Activated CD4-positive, alpha-beta T cell treated with anti-CD3 and anti-CD28 coated beads for 4 hours (primary cell): Measurements from ENCODE around the gene GATAD2A.

Source experiments
- DNase-seq, 2 donors: peaks; one replicate each; pipeline ENCODE4 v3.0.0-alpha.2; 2020

The GATAD2A gene

DNA sequence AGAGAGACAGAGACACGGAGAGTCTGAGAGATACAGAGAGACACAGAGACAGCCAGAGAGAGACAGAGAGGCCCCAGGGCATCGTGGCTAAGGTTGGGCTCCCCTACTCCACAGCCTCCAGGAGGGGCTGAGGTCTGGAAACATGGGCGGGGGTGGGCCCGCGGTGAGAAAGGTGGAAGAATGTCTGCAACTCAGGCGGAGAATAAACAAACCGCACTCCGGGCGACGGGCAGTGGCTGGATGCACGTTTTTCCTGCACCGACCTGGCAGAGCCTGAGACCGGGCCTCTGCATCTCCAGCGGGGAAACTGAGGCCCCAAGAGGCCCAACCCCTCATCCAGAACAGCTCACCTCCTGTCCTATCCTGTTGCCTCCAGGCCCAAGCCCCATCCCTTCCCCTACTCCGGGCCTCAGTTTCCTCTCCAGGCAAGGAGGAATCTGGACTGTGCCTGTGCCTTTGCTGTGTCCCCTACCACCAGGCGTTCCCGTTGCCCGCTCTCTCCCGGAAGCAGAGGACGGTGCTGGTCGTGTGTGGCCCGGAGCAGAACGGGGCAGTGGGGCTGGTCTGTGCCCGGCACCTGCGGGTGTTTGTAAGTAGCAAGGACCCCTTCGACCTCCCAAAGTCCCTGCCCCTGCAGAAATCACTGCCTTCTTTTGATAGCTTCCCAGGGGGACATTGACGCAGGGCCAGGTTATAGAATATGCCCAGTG is 129.2 kb downstream of the GATAD2A start:
- no peak for DNase-seq

DNA sequence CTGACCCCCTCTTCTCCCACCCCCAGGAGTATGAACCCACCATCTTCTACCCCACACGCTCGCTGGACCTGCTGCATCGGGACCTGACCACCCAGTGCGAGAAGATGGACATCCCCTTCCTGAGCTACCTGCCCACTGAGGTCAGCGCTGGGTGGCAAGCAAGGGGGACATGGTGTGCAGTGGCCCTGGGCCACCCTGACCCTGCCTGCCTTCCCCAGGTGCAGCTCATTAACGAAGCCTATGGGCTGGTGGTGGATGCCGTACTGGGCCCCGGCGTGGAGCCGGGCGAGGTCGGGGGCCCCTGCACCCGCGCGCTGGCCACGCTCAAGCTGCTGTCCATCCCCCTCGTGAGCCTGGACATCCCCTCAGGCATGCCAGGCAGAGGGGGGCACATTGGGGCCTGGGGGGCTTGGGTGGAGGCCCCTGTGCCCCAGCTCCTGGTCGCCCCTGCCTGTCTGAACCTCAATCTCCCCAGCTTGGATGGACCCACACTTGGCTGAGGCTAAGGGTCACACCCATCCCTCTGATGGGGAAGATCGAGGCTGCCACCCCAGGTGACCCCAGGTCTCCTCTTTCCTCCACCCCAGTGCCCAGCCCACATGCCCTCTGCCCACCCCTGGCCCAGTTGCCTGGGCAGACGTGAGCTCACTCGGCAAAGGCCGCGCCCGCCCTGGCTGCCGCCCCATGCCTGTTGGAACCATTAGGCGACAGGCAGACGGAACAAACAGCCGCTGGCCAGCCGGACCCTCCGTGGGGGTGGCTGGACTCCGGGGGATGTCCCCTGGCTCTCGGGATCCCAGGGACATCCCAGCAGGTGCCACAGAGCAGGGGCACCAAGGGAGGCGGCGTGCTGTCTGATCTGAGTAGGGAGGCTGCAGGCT is 130.1 kb downstream of the GATAD2A start:
- no peak for DNase-seq

GRCh38 chr19:19537075-19538048 is 131.9 kb downstream of the GATAD2A start:
- DNase-seq: peak in 1 of 2 donors; percentile 38

DNA sequence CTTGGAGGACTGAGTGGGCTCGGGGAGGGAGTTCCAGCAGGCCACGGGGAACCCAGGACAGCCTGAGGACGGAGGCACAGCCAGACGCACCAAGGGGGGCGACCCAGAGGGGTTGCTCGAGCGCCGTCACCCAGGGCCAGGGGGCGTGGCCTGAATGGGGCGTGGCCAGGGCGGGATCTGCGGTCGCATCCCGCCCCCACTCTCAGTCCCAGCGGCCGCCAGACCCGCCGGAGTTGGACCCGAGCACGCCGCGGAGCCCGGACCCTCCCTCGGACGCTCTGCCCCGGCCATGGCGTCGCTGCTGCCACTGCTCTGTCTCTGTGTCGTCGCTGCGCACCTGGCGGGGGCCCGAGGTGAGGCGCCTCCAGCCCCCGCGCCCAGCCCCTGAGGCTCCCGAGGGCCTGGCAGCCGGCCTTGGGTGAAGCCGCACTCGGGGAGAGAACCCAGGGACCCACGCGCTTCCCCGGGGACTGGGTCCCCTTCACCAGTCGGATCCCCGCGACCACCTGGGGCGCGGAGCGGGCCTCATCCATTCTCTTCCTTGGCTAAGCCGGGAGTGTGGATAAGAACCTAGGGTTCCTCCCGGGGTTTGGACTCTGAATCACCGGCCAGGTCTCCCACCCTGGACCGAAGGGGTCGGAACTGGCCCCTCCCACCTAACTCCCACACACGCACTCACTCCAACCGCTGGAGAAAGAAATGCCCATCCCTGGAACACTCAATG is 132.7 kb downstream of the GATAD2A start, which contains the start of gene CILP2:
TSS of gene CILP2 (plus strand) at position 205 of the 724 bp plus-strand sequence. CDS start at position 290, 85 bp downstream.
- peak; percentile 37 to 48 for DNase-seq

- DNase-seq: no peak
These were observed 133.3 kb downstream of the GATAD2A start for GRCh38 chr19:19538785-19539166.

DNA sequence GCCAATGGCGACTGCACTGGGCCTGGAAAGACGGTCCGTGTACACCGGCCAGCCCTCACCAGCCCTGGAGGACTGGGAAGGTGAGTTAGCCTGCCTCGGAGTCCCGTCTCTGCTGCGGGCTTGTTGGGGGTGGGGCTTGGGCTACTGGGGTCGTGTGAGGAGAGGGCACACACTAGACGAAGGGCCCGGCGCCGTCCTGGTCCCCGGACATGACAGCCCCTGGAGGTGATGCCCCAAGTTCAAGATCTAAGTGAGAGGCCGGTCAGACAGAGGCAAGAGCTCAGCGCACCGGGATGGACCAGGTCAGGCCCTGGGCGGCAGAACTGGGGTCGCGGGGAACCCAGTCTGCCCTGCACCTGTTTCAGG is 134.2 kb downstream of the GATAD2A start:
- no peak for DNase-seq

GRCh38 chr19:19540064-19540714 is 134.7 kb downstream of the GATAD2A start:
- DNase-seq: peak; percentile 72 to 73

- peak; percentile 74 to 77 for DNase-seq
These were observed 135.4 kb downstream of the GATAD2A start for GRCh38 chr19:19540715-19541515.

DNA sequence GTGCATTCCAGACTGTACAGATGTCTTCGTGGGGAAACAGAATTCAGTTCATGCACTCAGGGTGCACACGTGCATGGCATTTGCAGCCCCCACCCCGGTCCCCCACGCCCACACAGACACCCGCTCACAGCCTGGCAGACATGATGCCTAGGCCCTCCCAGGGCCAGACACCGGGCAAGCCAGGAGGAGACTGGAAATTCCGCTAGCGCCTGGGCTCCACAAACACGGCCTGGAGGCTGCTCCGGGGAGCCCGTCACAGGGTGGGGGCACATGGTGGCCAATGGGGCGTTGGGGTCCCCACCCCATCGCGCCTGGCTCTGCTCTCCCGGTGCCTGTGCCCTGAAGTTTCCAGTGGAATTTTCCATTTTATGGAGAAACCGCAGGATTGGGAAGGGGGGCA is 136.1 kb downstream of the GATAD2A start:
- peak; percentile 29 to 31 for DNase-seq

- DNase-seq: no peak
These were observed 137.0 kb downstream of the GATAD2A start for GRCh38 chr19:19542507-19542906.

- no peak for DNase-seq
These were observed 137.6 kb downstream of the GATAD2A start for GRCh38 chr19:19543101-19543500.

DNA sequence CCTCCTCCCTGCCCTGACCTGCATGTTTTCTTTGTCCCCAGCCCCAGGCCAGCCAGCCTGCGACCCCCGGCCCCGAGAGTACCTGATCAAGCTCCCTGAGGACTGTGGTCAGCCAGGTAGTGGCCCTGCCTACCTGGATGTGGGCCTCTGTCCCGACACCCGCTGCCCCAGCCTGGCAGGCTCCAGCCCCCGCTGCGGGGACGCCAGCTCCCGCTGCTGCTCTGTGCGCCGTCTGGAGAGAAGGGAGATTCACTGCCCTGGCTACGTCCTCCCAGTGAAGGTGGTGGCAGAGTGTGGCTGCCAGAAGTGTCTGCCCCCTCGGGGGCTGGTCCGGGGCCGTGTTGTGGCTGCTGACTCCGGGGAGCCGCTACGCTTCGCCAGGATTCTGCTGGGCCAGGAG is 138.2 kb downstream of the GATAD2A start:
- no peak for DNase-seq

GRCh38 chr19:19544257-19544953 is 138.9 kb downstream of the GATAD2A start:
- DNase-seq: no peak

DNA sequence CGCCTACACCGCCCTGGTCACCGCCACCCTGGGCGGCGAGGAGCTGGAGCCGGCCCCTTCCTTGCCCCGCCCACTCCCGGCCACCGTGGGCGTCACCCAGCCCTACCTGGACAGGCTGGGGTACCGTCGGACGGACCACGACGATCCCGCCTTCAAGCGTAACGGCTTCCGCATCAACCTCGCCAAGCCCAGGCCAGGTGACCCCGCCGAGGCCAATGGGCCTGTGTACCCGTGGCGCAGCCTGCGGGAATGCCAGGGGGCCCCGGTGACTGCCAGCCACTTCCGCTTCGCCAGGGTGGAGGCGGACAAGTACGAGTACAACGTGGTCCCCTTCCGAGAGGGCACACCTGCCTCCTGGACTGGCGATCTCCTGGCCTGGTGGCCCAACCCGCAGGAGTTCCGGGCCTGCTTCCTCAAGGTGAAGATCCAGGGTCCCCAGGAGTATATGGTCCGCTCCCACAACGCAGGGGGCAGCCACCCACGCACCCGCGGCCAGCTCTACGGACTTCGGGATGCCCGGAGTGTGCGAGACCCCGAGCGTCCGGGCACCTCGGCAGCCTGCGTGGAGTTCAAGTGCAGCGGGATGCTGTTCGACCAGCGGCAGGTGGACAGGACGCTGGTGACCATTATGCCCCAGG is 139.6 kb downstream of the GATAD2A start:
- no peak for DNase-seq

GRCh38 chr19:19545707-19546106 is 140.2 kb downstream of the GATAD2A start:
- DNase-seq: no peak

DNA sequence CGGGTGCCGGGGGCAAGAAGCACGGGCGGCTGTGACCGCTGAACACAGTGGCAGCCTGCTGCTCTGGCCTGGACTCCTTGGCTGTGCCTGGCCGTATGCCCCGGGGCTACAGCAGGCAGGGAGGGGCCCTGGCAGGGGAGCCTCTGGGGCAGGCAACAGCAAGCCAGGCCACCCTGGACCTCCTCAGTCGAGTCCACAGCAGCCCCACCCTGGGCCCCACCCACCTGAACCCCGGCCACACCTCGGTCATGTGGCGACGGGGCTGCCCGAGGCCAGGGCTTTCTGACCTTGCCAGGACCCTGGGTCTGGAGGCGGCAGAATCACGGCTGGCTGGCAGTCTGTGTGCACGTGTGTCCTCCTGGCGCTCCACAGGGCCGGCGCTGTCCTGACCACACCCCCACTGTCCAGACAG is 141.3 kb downstream of the GATAD2A start:
- no peak for DNase-seq

DNA sequence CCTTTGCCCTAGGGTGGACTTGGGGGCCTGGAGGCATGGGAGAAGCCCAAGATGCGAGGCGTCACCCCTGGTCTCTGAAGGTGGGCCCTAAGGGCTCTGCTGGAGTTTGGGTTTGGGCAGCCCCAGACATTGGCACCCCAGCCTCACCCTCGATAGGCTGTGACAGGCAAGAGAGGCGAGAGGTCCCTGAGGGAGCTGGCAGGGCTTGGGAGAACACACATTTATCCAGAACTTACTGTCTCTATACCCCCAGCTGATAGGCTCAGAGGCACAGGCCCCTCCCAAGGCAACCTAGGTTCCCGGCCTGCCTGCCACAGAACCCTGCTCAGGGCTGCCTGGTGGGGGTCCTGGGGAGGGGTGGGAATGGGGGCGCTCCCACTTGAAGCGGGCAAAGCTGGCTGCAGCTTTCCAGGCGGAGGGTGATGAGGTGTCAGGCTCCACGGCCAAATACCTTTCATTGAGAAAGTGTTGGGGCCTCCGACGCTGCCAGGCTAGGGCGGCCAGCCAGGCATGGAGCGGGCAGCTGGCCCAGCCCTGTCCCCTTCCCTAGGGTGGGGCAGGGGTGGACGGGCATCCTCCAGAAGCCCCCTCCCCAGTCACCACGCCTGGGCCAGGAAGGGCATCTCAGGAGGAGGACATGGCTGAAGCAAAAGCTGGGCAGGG is 142.3 kb downstream of the GATAD2A start:
- no peak for DNase-seq

GRCh38 chr19:19548915-19549759 is 143.7 kb downstream of the GATAD2A start:
- DNase-seq: no peak
